HepG2 (cell line): ENCODE results near the gene SERPINA9. TPM values are rescaled to one million over a fixed set of nuclear protein-coding genes. Genes with fewer than 3 reads are reported as not detected.

Experiments
- BCL6 ChIP-seq: IDR thresholded peaks from 2 replicates; pipeline ENCODE4 v1.6.1; 2016; ENCODE audit warnings: missing genetic modification reagents, missing compliant biosample characterization
- CREB1 ChIP-seq, 2 experiments: fragments of 450-650 bp in 1 of 2; IDR thresholded peaks; 2 replicates each; pipeline ENCODE4 v1.6.1; 2016 to 2017; ENCODE audit warnings: control low read depth in 1 of 2, mild to moderate bottlenecking in 1 of 2, missing compliant biosample characterization in 1 of 2, missing genetic modification characterization in 1 of 2
- DMAP1 ChIP-seq: IDR thresholded peaks from 2 replicates; pipeline ENCODE4 v1.6.1; 2016
- DR1 ChIP-seq: sonication (generic); formaldehyde crosslinking; IDR thresholded peaks from 2 replicates; pipeline ENCODE4 v1.8.0; 2021; ENCODE audit warnings: mild to moderate bottlenecking, missing genetic modification reagents, inconsistent platforms
- ELF1 ChIP-seq: sonication (generic); formaldehyde crosslinking; IDR thresholded peaks from 2 replicates; pipeline ENCODE4 v1.4.0; 2020; ENCODE audit warnings: missing genetic modification reagents
- MTA1 ChIP-seq: sonication (generic); formaldehyde crosslinking; IDR thresholded peaks from 2 replicates; pipeline ENCODE4 v1.4.0; 2020; ENCODE audit warnings: missing genetic modification reagents, mild to moderate bottlenecking, borderline replicate concordance
- MTERF4 ChIP-seq: sonication (generic); formaldehyde crosslinking; IDR thresholded peaks from 2 replicates; pipeline ENCODE4 v1.8.0; 2023; ENCODE audit warnings: mild to moderate bottlenecking, missing genetic modification reagents
- SATB2 ChIP-seq: sonication (generic); formaldehyde crosslinking; IDR thresholded peaks from 2 replicates; pipeline ENCODE4 v1.5.0; 2020; ENCODE audit warnings: missing genetic modification reagents
- ZNF143 ChIP-seq: sonication (generic); formaldehyde crosslinking; IDR thresholded peaks from 2 replicates; pipeline ENCODE4 v1.4.0; 2020; ENCODE audit warnings: missing genetic modification reagents
- ZNF232 ChIP-seq: sonication (generic); formaldehyde crosslinking; IDR thresholded peaks from 2 replicates; pipeline ENCODE4 v1.4.0; 2020; ENCODE audit warnings: missing genetic modification reagents, borderline replicate concordance
- ZNF558 ChIP-seq: sonication (generic); formaldehyde crosslinking; IDR thresholded peaks from 2 replicates; pipeline ENCODE4 v1.9.0; 2022; ENCODE audit warnings: mild to moderate bottlenecking, missing genetic modification reagents, borderline replicate concordance
- ZNF792 ChIP-seq: IDR thresholded peaks from 2 replicates; pipeline ENCODE4 v1.6.1; 2016
- ZUFSP ChIP-seq: sonication (generic); formaldehyde crosslinking; IDR thresholded peaks from 2 replicates; pipeline ENCODE4 v1.9.0; 2021; ENCODE audit warnings: missing genetic modification reagents, mild to moderate bottlenecking, borderline replicate concordance
- polyA plus RNA-seq, 8 experiments: library from polyadenylated mRNA; depleted of rRNA in 3 of 8; stranded (reverse) in 7 of 8; unstranded in 1 of 8; fragments of >200 nt; fragmentation: Illumina TruSeq in 4 of 8; extraction: Trizol in 4 of 8; gene quantifications; 2 replicates each; pipeline versions ENCODE4 v1.2.1 to v1.2.3, GENCODE V29; 2011 to 2016; ENCODE audit warnings: low read depth in 4 of 8, missing spikeins in 1 of 8, mixed read lengths in 1 of 8; ENCODE audit not compliant: insufficient read depth in 1 of 8
- total RNA-seq, 5 experiments: library from RNA; depleted of rRNA; stranded (reverse); fragments of >200 nt; fragmentation: Illumina TruSeq; extraction: Trizol; gene quantifications; 2 replicates each; pipeline ENCODE4 v1.2.3, GENCODE V29; 2016; ENCODE audit warnings: low read depth in 1 of 5
- TF ChIP-seq, protein P1 (sequence below): sonication (generic); formaldehyde crosslinking; IDR thresholded peaks from 2 replicates; pipeline ENCODE4 v1.4.0; 2020; ENCODE audit warnings: low read depth, missing genetic modification reagents
- TF ChIP-seq, protein P2 (sequence below): sonication (generic); formaldehyde crosslinking; IDR thresholded peaks from 2 replicates; pipeline ENCODE4 v1.5.1; 2020; ENCODE audit warnings: mild to moderate bottlenecking, missing genetic modification reagents, moderate library complexity
- TF ChIP-seq, protein P3 (sequence below): sonication (generic); formaldehyde crosslinking; conservative IDR thresholded peaks from 2 replicates; pipeline ENCODE4 v1.4.0; 2020; ENCODE audit warnings: missing genetic modification reagents

SERPINA9 gene
- total and polyA plus RNA-seq, 2 of the 13 experiments (the other 11 are each of a cell fraction or from before 2014, with no cell fraction given): 0.21 TPM; not detected in 1

- TF ChIP-seq DMAP1 (CRISPR knock-in tag) (no peak), ZUFSP (CRISPR knock-in tag) (no peak), ZNF143 (CRISPR knock-in tag) (no peak; the same call in 1 of the 2 replicates), ZNF232 (CRISPR knock-in tag) (no peak), BCL6 (no peak), DR1 (CRISPR knock-in tag) (no peak), MTA1 (CRISPR knock-in tag) (no peak), MTERF4 (CRISPR knock-in tag) (no peak), ELF1 (CRISPR knock-in tag) (no peak), CREB1 (IDR thresholded peaks at IDR 0.05) (no peak), CREB1 (CRISPR knock-in tag; IDR thresholded peaks at IDR 0.05) (no peak), SATB2 (CRISPR knock-in tag) (no peak), ZNF558 (CRISPR knock-in tag) (no peak), ZNF792 (peak; percentile 55; the same call in 1 of the 2 replicates)
- TF ChIP-seq, protein P1, sequence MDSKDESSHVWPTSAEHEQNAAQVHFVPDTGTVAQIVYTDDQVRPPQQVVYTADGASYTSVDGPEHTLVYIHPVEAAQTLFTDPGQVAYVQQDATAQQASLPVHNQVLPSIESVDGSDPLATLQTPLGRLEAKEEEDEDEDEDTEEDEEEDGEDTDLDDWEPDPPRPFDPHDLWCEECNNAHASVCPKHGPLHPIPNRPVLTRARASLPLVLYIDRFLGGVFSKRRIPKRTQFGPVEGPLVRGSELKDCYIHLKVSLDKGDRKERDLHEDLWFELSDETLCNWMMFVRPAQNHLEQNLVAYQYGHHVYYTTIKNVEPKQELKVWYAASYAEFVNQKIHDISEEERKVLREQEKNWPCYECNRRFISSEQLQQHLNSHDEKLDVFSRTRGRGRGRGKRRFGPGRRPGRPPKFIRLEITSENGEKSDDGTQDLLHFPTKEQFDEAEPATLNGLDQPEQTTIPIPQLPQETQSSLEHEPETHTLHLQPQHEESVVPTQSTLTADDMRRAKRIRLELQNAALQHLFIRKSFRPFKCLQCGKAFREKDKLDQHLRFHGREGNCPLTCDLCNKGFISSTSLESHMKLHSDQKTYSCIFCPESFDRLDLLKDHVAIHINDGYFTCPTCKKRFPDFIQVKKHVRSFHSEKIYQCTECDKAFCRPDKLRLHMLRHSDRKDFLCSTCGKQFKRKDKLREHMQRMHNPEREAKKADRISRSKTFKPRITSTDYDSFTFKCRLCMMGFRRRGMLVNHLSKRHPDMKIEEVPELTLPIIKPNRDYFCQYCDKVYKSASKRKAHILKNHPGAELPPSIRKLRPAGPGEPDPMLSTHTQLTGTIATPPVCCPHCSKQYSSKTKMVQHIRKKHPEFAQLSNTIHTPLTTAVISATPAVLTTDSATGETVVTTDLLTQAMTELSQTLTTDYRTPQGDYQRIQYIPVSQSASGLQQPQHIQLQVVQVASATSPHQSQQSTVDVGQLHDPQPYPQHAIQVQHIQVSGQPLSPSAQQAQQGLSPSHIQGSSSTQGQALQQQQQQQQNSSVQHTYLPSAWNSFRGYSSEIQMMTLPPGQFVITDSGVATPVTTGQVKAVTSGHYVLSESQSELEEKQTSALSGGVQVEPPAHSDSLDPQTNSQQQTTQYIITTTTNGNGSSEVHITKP (CRISPR knock-in tag): no peak
- TF ChIP-seq, protein P2, sequence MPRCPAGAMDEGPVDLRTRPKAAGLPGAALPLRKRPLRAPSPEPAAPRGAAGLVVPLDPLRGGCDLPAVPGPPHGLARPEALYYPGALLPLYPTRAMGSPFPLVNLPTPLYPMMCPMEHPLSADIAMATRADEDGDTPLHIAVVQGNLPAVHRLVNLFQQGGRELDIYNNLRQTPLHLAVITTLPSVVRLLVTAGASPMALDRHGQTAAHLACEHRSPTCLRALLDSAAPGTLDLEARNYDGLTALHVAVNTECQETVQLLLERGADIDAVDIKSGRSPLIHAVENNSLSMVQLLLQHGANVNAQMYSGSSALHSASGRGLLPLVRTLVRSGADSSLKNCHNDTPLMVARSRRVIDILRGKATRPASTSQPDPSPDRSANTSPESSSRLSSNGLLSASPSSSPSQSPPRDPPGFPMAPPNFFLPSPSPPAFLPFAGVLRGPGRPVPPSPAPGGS: no peak
- TF ChIP-seq, protein P3, sequence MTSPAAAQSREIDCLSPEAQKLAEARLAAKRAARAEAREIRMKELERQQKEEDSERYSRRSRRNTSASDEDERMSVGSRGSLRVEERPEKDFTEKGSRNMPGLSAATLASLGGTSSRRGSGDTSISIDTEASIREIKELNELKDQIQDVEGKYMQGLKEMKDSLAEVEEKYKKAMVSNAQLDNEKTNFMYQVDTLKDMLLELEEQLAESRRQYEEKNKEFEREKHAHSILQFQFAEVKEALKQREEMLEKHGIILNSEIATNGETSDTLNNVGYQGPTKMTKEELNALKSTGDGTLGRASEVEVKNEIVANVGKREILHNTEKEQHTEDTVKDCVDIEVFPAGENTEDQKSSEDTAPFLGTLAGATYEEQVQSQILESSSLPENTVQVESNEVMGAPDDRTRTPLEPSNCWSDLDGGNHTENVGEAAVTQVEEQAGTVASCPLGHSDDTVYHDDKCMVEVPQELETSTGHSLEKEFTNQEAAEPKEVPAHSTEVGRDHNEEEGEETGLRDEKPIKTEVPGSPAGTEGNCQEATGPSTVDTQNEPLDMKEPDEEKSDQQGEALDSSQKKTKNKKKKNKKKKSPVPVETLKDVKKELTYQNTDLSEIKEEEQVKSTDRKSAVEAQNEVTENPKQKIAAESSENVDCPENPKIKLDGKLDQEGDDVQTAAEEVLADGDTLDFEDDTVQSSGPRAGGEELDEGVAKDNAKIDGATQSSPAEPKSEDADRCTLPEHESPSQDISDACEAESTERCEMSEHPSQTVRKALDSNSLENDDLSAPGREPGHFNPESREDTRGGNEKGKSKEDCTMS (CRISPR knock-in tag): no peak
Measured at GRCh38 chr14:94485944-94486841, 10.2 kb upstream of the SERPINA9 start (continued).
